Central memory CD8-positive, alpha-beta T cell (primary cell): ENCODE data around the gene BLCAP.
A peak's percentile ranks its signal among the peaks of the same experiment; 100 is the strongest.
"Not testable (repeated sequence)": the region's sequence is repeated elsewhere in the genome, so short reads cannot be mapped to it uniquely, and the experiment has no call there.

ENCODE experiments used
- ATAC-seq: fragments of 150-1000 bp; cut with Tn5 transposase; replicated peaks from 2 replicates; pipeline ENCODE4 v1.10.0; 2022; ENCODE audit warnings: mild to moderate bottlenecking, moderate FRiP score, moderate number of reproducible peaks; ENCODE audit not compliant: poor library complexity, severe bottlenecking; ENCODE audit errors: extremely low read depth
- DNase-seq, 2 donors: peaks; one replicate each; pipeline ENCODE4 v3.0.0; 2021; ENCODE audit warnings: low spot score in 2 of 2
- H3K27ac Mint-ChIP-seq: one replicate; pipeline ENCODE4 v1.8.0; 2022; ENCODE audit warnings: low read depth, mild to moderate bottlenecking, moderate library complexity, mixed read lengths
- H3K27me3 Mint-ChIP-seq: one replicate; pipeline ENCODE4 v1.8.0; 2022; ENCODE audit warnings: mixed read lengths
- H3K36me3 Mint-ChIP-seq: one replicate; pipeline ENCODE4 v1.8.0; 2022; ENCODE audit warnings: mild to moderate bottlenecking, moderate library complexity, mixed read lengths; ENCODE audit not compliant: insufficient read depth
- H3K4me1 Mint-ChIP-seq: one replicate; pipeline ENCODE4 v1.8.0; 2022; ENCODE audit warnings: mixed read lengths
- H3K4me3 Mint-ChIP-seq: one replicate; pipeline ENCODE4 v1.8.0; 2022; ENCODE audit warnings: mild to moderate bottlenecking, moderate library complexity, mixed read lengths
- H3K9me3 Mint-ChIP-seq: one replicate; pipeline ENCODE4 v1.8.0; 2022; ENCODE audit warnings: mixed read lengths

Gene BLCAP

DNA sequence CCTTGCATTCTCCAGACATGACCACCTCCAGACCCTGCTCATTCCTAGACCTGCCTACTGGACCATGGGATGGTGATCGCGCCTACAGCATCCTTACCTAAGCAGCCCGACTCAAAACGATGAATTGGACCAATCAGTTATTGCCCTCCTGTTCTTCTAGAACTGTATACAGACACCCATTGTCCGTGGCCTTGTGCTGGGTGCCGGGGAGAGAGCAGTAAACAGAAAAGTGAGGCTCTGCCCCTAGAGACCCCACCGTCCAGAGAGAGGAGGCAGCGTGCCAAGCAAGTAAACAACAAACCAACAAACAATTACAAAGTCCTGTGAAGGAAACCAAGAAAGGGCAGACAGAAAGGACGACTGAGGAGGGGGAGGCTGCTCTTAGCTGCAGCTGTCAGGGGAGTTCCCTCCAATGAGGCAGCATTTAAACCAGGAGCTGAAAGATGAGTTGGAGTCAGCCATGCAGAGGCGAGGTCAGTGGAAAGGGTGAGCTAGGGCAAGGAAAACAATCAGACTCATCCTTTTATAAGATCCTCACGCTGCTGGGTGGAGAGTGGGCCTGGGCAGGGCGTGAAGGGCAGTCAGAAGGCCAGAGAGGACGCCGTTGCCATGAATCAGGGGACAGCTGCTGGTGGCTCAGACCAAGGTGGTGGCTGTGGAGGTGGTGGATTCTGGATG is 37.6 kb upstream of the BLCAP start:
- DNase-seq (no peak), ATAC-seq (no peak)
- no peak overlapping the region for H3K4me3 Mint-ChIP-seq
- H3K27ac Mint-ChIP-seq = no peak overlapping the region
- peaks cover 81% of the 10 kb centered on the region for H3K27me3 Mint-ChIP-seq
- H3K36me3 Mint-ChIP-seq = no peaks in the 10 kb centered on the region
- H3K4me1 Mint-ChIP-seq = no peaks in the 10 kb centered on the region
- no peaks in the 10 kb centered on the region for H3K9me3 Mint-ChIP-seq

DNA sequence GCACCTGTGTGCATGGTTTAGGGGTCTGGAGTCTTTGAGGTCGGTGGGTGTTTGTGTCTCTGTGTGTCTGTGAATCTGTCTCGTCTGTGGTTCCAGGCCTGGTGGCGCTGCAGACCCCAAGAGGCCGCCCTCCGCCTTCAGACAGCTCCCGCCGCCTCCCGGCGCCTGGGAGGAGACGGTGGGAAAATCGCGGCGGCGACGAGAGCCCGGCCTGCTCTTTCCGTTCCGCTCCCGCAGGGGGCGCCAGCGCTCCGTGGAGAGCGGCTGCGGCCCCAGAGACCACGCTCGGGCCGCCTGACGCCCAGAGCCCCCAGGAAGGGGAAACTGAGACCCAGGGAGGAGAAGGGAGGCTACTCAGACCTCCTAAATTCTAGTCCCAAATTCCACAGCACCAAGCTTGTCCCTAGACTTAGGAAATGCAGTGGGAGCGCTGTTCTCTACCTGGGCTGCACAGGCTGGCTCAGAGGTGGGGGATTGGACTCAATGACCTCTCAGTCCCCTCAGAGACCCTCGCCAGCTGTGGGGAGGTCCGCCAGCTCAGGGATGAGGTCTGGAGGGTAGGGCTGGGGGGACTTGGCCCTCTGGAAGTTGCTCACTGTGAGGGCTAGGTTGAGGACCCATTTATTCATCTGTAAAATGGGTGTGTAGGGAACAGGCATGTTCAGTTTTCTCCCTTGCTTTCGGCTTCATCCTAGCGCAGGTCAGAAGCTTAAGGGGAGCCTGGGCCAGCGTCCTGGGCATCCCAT is 36.9 kb upstream of the BLCAP start:
- H3K27ac Mint-ChIP-seq = no peak overlapping the region
- H3K4me3 Mint-ChIP-seq = no peak overlapping the region
- H3K9me3 Mint-ChIP-seq = no peaks in the 10 kb centered on the region
- no peaks in the 10 kb centered on the region for H3K36me3 Mint-ChIP-seq
- ATAC-seq (no peak), DNase-seq (peak; percentile 17 to 23)
- H3K4me1 Mint-ChIP-seq = no peaks in the 10 kb centered on the region
- peaks cover 74% of the 10 kb centered on the region for H3K27me3 Mint-ChIP-seq

DNA sequence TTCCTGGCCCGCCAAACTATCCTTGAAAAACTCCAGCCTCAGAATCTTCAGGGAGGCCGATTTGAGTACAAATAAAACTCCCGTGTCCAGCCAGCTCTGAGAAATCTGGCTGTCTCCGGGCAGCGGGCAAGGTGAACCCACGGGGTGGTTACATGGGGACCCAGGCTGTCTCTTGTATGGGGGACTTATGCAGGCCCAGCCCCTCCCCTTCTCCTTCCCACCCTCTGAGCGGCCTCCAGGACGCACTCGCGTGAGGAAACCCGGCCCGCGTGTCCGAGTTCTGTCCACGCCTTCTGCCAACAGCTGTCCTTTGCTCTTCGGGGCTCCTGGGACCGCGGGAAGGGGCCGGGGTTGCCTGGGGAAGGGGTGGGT is 36.3 kb upstream of the BLCAP start:
- no peak overlapping the region for H3K27ac Mint-ChIP-seq
- DNase-seq (no peak), ATAC-seq (no peak)
- H3K36me3 Mint-ChIP-seq = peaks cover under 1% of the 10 kb centered on the region
- peaks cover 73% of the 10 kb centered on the region for H3K27me3 Mint-ChIP-seq
- no peaks in the 10 kb centered on the region for H3K4me1 Mint-ChIP-seq
- H3K4me3 Mint-ChIP-seq = no peak overlapping the region
- H3K9me3 Mint-ChIP-seq = no peaks in the 10 kb centered on the region

DNA sequence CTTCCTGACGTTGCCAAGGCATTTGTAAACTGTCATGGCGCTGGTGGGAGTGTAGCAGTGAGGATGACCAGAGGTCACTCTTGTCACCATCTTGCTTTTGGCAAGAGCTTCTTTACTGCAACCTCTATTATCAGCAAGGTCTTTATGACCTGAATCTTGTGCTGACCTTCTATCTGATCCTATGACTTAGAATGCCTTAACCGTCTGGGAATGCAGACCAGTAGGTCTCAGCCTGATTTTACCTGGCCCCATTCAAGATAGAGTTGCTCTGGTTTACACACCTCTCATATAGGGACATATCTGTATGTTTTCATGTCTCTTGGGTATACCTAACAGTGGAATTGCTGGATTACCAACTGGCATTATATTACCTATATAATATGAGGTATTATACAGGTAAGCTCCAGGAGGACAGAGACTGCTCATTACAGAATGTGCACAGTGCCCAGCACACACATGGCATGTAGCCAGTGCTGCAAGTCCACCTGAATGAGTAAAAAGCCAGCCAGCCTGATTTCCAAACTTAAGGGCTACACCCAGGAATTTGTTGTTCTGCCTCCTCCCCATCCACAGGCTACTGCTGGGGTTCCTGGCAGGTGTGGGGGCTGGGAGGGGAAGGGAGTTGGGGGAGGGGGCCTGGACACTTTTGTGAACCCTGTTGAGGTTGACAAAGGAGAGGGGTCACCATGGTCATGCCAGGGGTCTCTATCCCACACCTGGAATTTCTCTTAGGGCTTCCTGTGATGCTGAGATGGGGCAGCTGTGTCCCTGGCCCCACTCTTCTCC is 35.2 kb upstream of the BLCAP start:
- Mint-ChIP-seq H3K4me3 (no peak overlapping the region), H3K27ac (no peak overlapping the region)

DNA sequence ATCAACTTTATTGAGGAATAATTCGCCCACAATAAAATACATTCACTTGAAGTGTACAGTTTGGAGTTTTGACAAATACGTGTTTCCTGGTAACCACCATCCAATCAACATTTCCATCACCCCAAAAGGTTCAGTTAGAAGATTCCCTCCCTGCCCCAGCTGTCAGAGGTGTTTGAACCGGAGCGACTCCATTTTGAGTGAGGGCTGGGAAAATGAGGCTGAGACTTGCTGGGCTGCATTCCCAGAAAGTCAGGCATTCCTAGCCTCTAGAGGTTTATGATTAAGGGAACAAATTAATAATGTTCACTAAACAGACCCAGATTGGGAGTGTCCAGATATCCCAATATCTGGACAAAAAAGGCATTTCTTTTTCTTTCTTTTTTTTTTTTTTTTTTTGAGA is 33.0 kb upstream of the BLCAP start:
- peaks cover 1% of the 10 kb centered on the region for H3K36me3 Mint-ChIP-seq

More for the DNA sequence above, 35.2 kb upstream of the BLCAP start:
- no peak for DNase-seq
- Mint-ChIP-seq H3K36me3 (peaks cover 1% of the 10 kb centered on the region), H3K4me1 (no peaks in the 10 kb centered on the region), H3K9me3 (no peaks in the 10 kb centered on the region), H3K27me3 (peaks cover 67% of the 10 kb centered on the region)
- no peak for ATAC-seq

DNA sequence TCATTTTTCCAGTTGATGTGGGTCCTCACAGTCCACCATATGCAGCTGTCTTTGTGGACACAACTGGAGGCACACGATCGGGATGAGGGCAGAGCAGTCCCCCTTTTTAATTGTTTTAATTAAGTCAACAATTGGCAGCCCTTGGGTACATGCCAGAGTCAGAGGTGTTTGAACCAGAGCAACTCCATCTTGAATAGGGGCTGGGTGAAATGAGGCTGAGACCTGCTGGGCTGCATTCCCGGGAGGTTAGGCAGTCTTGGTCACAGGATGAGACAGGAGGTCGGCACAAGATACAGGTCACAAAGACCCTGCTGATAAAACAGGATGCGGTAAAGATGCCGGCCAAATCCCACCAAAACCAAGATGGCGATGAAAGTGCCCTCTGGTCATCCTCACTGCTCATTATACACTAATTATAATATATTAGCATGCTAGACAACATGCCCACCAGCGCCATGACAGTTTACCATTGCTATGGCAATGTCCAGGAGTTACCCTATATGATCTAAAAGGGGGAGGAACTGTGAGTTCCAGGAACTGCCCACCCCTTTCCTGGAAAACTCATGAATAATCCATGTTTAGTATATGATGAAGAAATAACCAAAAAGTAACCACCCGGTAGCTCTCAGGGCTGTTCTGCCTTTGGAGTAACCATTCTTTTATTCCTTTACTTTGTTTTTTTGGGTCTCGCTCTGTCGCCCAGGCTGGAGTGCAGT is 31.8 kb upstream of the BLCAP start:
- Mint-ChIP-seq H3K27ac (no peak overlapping the region), H3K27me3 (peaks cover 57% of the 10 kb centered on the region), H3K4me3 (no peak overlapping the region), H3K4me1 (no peaks in the 10 kb centered on the region), H3K36me3 (peaks cover 1% of the 10 kb centered on the region), H3K9me3 (no peaks in the 10 kb centered on the region)
- ATAC-seq = no peak
- DNase-seq = no peak

More for the DNA sequence above, 33.0 kb upstream of the BLCAP start:
- Mint-ChIP-seq H3K4me1 (no peaks in the 10 kb centered on the region), H3K27me3 (peaks cover 57% of the 10 kb centered on the region), H3K9me3 (no peaks in the 10 kb centered on the region), H3K4me3 (no peak overlapping the region), H3K27ac (no peak overlapping the region)
- DNase-seq = no peak
- ATAC-seq = no peak

DNA sequence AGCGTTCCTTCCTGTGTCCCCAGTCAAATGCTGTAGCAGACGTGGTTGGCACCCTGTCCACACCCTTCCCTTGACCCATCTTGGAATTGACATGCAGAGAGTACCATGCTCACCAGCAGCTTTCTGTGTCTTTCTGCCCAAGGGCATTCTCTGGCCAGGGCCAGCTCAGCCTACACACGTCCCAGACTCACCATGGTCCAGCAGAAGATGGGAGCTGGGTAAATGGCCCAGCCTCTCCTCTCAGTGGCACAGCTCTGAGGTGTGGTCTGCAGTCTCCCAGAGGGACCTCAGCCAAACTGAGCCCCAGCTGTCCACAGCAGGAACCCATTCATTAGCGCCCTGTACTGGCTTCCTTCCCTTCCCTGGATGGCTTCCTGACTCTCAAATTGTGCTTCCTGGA is 31.1 kb upstream of the BLCAP start:
- Mint-ChIP-seq H3K27me3 (peaks cover 54% of the 10 kb centered on the region), H3K9me3 (no peaks in the 10 kb centered on the region), H3K4me1 (no peaks in the 10 kb centered on the region), H3K27ac (no peak overlapping the region), H3K36me3 (peaks cover 1% of the 10 kb centered on the region), H3K4me3 (no peak overlapping the region)
- ATAC-seq = no peak
- DNase-seq = no peak

DNA sequence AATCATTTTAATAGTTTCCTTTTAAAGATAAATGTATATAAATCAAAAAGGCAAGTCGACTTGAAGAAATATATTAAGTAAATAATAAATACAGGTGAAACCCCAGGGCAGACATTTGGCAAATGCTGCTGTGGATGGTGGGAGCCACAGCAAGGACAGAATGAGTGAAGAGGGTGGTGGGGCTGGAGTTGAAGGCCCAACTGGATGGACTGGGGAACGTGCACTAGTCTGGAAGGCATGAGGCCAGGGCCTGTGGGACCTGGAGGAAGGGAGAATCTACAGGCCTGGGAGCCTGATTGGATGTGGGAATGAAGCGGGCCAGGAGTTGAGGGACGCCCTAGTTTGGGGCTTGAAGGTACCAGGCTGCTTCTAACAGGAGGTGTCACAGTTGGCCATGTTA is 30.6 kb upstream of the BLCAP start:
- Mint-ChIP-seq H3K27me3 (peaks cover 49% of the 10 kb centered on the region), H3K9me3 (no peaks in the 10 kb centered on the region), H3K36me3 (peaks cover 1% of the 10 kb centered on the region), H3K4me3 (no peak overlapping the region), H3K4me1 (no peaks in the 10 kb centered on the region), H3K27ac (no peak overlapping the region)
- ATAC-seq = no peak
- DNase-seq = no peak

DNA sequence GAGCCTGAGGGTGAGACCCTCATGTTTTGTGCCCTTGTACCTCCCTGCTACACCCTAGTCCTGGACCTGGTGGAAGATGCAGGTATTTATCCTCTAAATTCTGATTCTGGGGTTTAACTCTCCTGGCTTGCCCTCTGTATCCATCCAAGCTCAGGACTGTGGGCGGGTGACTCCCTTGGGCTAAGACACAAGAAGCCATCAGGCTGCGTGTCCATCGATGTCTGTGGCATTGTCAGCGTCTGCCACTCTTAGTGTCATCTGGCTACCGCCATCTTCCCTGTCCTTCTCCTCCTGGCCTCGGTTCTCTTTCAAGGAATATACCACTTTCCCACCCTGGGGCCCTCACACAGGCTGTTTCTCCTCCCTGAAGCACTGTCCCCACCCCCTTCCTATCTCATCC is 28.9 kb upstream of the BLCAP start:
- no peak for DNase-seq
- no peak overlapping the region for H3K27ac Mint-ChIP-seq
- H3K4me1 Mint-ChIP-seq = no peaks in the 10 kb centered on the region
- no peaks in the 10 kb centered on the region for H3K9me3 Mint-ChIP-seq
- no peak for ATAC-seq
- H3K4me3 Mint-ChIP-seq = no peak overlapping the region
- peaks cover 1% of the 10 kb centered on the region for H3K36me3 Mint-ChIP-seq
- peaks cover 54% of the 10 kb centered on the region for H3K27me3 Mint-ChIP-seq

DNA sequence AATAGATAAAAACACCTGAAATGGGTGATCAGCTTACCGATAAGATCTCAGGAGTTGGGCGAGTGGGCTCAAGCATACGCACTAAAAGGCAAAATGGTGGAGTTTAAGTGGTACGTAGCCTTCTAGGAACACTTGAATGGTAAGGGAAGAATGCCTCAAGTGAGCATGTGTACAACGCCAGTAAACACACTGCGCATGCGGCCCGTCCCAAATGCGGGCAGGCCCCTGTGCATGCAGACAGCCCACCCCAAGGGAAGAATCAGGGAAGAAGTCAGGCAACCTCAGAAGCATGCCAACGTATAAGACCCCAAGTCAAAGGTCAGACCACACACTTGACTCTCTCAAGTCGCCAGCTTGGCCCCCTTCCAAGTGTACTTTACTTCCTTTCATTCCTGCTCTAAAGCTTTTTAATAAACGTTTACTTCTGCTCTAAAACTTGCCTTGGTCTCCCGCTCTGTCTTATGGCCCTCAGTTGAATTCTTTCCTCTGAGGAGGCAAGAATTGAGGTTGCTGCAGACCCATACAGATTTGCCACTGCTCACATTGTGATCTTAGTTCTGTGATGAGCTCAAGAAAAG is 27.1 kb upstream of the BLCAP start:
- ATAC-seq, H3K4me3 Mint-ChIP-seq, H3K4me1 Mint-ChIP-seq, H3K36me3 Mint-ChIP-seq, H3K27ac Mint-ChIP-seq, DNase-seq, H3K9me3 Mint-ChIP-seq: not testable (repeated sequence)
- peaks cover 55% of the 10 kb centered on the region for H3K27me3 Mint-ChIP-seq

DNA sequence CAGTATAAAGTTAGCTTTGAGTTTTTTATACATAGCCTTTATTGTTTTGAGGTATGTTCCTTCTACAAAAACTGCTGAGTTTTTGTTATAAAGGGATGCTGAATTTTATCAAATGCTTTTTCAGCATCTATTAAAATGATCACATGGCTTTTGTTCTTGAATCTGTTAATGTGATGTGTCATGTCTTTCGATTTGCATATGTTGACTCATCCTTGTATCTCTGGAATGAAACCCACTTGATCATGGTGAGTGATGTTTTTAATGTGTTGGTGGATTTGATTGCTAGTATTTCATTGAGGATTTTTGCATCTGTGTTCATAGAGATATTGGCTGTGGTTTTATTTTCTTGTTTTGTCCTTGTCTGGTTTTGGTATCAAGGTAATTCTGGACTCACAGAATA is 24.7 kb upstream of the BLCAP start:
- H3K9me3 Mint-ChIP-seq = no peaks in the 10 kb centered on the region
- no peak for DNase-seq
- H3K36me3 Mint-ChIP-seq = no peaks in the 10 kb centered on the region
- no peaks in the 10 kb centered on the region for H3K4me1 Mint-ChIP-seq
- H3K4me3 Mint-ChIP-seq = no peak overlapping the region
- peaks cover 46% of the 10 kb centered on the region for H3K27me3 Mint-ChIP-seq
- no peak overlapping the region for H3K27ac Mint-ChIP-seq
- no peak for ATAC-seq

DNA sequence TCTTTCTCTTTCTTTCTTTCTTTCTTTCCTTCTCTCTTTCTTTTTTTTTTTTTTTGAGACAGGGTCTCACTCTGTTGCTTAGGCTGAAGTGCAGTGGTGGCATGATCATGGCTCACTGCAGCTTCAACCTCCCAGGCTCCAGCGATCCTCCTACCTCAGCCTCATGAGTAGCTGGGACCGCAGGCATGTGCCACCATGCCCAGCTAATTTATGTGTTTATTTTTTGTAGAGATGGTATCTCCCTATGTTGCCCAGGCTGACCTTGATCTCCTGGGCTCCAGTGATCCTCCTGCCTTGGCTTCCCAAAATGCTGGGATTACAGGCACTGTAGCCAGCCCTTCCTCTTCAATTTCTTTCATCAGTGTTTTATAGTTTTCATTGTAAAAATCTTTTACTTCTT is 24.0 kb upstream of the BLCAP start:
- H3K4me1 Mint-ChIP-seq, H3K27ac Mint-ChIP-seq, H3K36me3 Mint-ChIP-seq, H3K9me3 Mint-ChIP-seq, DNase-seq, H3K4me3 Mint-ChIP-seq, ATAC-seq: not testable (repeated sequence)
- peaks cover 39% of the 10 kb centered on the region for H3K27me3 Mint-ChIP-seq
